Activated CD8-positive, alpha-beta T cell treated with anti-CD3 and anti-CD28 coated beads for 36 hours (primary cell): ENCODE results near the gene CYTH4. TPM values are rescaled to one million over a fixed set of nuclear protein-coding genes. Genes with fewer than 3 reads are reported as not detected.

Experiments
- ATAC-seq: fragments of 200-7000 bp; cut with Tn5 transposase; one replicate; pipeline ENCODE4 v1.10.0; 2021; ENCODE audit warnings: mild to moderate bottlenecking, moderate library complexity
- CTCF ChIA-PET: fragments of 350-600 bp; sonication (Branson Sonifier 250); formaldehyde crosslinking; loops from one replicate; lab custom pipeline; 2021; ENCODE audit warnings: antibody characterized with exemption; lab: Charles Lee
- POLR2A ChIA-PET: fragments of 350-600 bp; sonication (Branson Sonifier 250); formaldehyde crosslinking; loops from one replicate; lab custom pipeline; 2021; ENCODE audit warnings: antibody characterized with exemption; lab: Charles Lee
- DNase-seq: peaks from one replicate; pipeline ENCODE4 v3.0.0-alpha.2; 2020
- H3K27ac Mint-ChIP-seq: one replicate; pipeline ENCODE4 v1.8.0; 2021; ENCODE audit warnings: mild to moderate bottlenecking, mixed read lengths
- H3K27me3 Mint-ChIP-seq: one replicate; pipeline ENCODE4 v1.8.0; 2021; ENCODE audit warnings: mixed read lengths
- H3K36me3 Mint-ChIP-seq: one replicate; pipeline ENCODE4 v1.8.0; 2021; ENCODE audit warnings: low read depth, mixed read lengths
- H3K4me1 Mint-ChIP-seq: one replicate; pipeline ENCODE4 v1.8.0; 2021; ENCODE audit warnings: low read depth, mixed read lengths
- H3K4me3 Mint-ChIP-seq: one replicate; pipeline ENCODE4 v1.8.0; 2021; ENCODE audit warnings: mild to moderate bottlenecking, moderate library complexity, mixed read lengths
- H3K9me3 Mint-ChIP-seq: one replicate; pipeline ENCODE4 v1.8.0; 2021; ENCODE audit warnings: mixed read lengths
- CTCF ChIP-seq: fragments of 200-600 bp; IDR thresholded peaks from one replicate; pipeline ENCODE4 v1.8.0; 2022; ENCODE audit warnings: antibody characterized with exemption, mild to moderate bottlenecking
- intact Hi-C: fragments of 100-400 bp; cut with micrococcal nuclease; formaldehyde crosslinking; loops from one replicate; pipeline ENCODE4 v1.10.0; 2022
- total RNA-seq, 2 experiments: library from RNA; stranded (reverse); gene quantifications; one replicate each; pipeline ENCODE4 v1.2.3, GENCODE V29; 2021

The CYTH4 gene
- total RNA-seq, 2 experiments from 2014 or later: 33.2 to 33.4 TPM

DNA sequence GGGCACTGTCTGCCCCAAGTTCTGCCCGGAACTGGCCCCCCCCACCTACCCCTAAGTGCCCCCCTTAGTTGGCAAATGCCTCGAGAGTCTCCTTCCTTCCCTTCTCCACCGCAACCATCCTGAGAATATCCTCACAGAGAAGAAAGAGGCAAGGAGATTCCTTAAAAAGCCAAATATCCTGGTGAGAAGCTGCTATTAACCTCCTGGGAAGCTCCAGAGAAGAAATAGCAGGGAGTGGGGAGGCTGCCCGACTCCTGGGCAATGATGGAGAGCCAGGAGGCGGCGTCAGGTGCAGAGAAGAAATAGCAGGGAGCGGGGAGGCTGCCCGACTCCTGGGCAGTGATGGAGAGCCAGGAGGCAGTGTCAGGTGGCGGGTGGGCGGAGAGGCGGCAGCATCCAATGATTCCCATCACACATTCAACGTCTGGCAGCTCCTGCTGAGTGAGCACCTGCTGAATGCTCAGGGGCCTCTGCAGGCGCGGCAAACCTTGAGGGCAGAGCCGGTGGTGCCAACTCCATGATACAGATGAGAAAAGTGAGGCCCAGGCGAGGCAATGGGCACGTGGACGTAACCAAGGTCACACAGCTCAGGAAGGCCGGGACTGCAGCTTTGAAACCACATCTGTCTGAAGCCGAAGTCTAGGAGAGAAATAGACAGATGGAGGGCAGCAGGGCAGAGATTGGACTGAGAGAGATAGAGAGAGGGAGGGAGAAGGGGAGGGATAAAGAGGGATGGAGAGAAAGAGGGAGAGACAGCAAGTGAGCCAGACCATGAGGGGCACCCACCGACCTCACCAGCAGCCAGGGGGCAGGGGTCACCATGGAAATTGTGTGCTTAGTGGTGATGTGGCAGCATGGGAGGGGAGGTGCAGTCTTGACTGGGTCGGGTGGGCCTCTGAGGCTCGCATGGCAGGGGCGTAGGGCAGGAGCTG lies 58.3 kb downstream of the CYTH4 start:
- no peak overlapping the region for H3K4me3 Mint-ChIP-seq
- no peak for ATAC-seq
- POLR2A ChIA-PET: interaction anchor here (0.8 kb wide), 1 partner anchor 26 kb away, joined by 3 read pairs; no protein-coding TSS in a partner anchor
- no peak for TF ChIP-seq CTCF
- H3K9me3 Mint-ChIP-seq: no peaks in the 10 kb centered on the region
- CTCF ChIA-PET: interaction anchor here (0.6 to 1.5 kb wide), 3 partner anchors 23 to 208 kb away, joined by 3 to 4 read pairs (median 3); no protein-coding TSS in a partner anchor
- no peaks in the 10 kb centered on the region for H3K36me3 Mint-ChIP-seq
- peaks cover 4% of the 10 kb centered on the region for H3K27me3 Mint-ChIP-seq
- intact Hi-C loops: no loop called here
- no peak for DNase-seq
- no peak overlapping the region for H3K27ac Mint-ChIP-seq
- peaks cover 7% of the 10 kb centered on the region for H3K4me1 Mint-ChIP-seq

DNA sequence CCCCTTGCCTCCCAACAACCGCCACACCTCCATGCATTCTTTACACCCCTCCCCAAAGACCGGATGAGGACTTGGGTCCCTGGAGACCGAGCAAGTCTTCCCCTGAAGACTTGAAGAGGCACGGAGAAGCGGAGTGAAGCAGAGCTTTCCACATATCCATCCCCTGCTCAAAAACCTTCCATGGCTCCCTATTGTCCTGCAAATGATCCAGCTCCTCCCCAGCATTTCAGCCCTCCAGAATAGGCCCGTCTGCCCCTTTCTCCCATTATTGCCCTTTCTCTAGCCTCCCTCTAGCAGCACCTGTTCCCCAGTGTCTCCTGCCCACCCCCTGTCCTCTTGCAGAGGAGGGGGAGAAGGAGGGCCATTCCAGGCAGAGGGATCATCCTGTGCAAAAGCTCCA lies 59.8 kb downstream of the CYTH4 start:
- H3K4me1 Mint-ChIP-seq: peaks cover 7% of the 10 kb centered on the region
- ChIA-PET POLR2A (no interaction called here), CTCF (interaction anchor here (1.4 kb wide), 1 partner anchor 26 kb away, joined by 3 read pairs; no protein-coding TSS in a partner anchor)
- H3K27me3 Mint-ChIP-seq: no peaks in the 10 kb centered on the region
- no peaks in the 10 kb centered on the region for H3K9me3 Mint-ChIP-seq
- no peaks in the 10 kb centered on the region for H3K36me3 Mint-ChIP-seq
- no peak for TF ChIP-seq CTCF
- DNase-seq: no peak
- intact Hi-C loops: no loop called here
- ATAC-seq: no peak
- no peak overlapping the region for H3K4me3 Mint-ChIP-seq
- H3K27ac Mint-ChIP-seq: no peak overlapping the region

- no peaks in the 10 kb centered on the region for H3K36me3 Mint-ChIP-seq
- ChIA-PET POLR2A (no interaction called here), CTCF (interaction anchor here (1.4 kb wide), 1 partner anchor 27 kb away, joined by 3 read pairs; no protein-coding TSS in a partner anchor)
- H3K27ac Mint-ChIP-seq: no peak overlapping the region
- no peak overlapping the region for H3K4me3 Mint-ChIP-seq
- H3K9me3 Mint-ChIP-seq: no peaks in the 10 kb centered on the region
- no peaks in the 10 kb centered on the region for H3K27me3 Mint-ChIP-seq
- TF ChIP-seq CTCF: no peak
- intact Hi-C loops: no loop called here
- H3K4me1 Mint-ChIP-seq: peaks cover 7% of the 10 kb centered on the region
- no peak for DNase-seq
- ATAC-seq: no peak
These were observed 61.0 kb downstream of the CYTH4 start for GRCh38 chr22:37343348-37343747.

GRCh38 chr22:37343863-37344734 lies 61.8 kb downstream of the CYTH4 start:
- no peak for DNase-seq
- no peak overlapping the region for H3K4me3 Mint-ChIP-seq
- H3K36me3 Mint-ChIP-seq: no peaks in the 10 kb centered on the region
- no peak for TF ChIP-seq CTCF
- ATAC-seq: no peak
- H3K27ac Mint-ChIP-seq: no peak overlapping the region
- no peaks in the 10 kb centered on the region for H3K27me3 Mint-ChIP-seq
- H3K4me1 Mint-ChIP-seq: peaks cover 7% of the 10 kb centered on the region
- H3K9me3 Mint-ChIP-seq: no peaks in the 10 kb centered on the region
- ChIA-PET CTCF (no interaction called here), POLR2A (no interaction called here)
- intact Hi-C loops: no loop called here
